HG03175 (cell line): ENCODE data around the gene CABP2.
"Not testable (repeated sequence)": the region's sequence is repeated elsewhere in the genome, so short reads cannot be mapped to it uniquely, and the experiment has no call there.

Experiments used
- ATAC-seq: cut with Tn5 transposase; IDR thresholded peaks from one replicate; pipeline ENCODE4 v1.9.1; 2021; ENCODE audit warnings: mild to moderate bottlenecking, moderate library complexity; ENCODE audit not compliant: unreplicated experiment

Gene CABP2

DNA sequence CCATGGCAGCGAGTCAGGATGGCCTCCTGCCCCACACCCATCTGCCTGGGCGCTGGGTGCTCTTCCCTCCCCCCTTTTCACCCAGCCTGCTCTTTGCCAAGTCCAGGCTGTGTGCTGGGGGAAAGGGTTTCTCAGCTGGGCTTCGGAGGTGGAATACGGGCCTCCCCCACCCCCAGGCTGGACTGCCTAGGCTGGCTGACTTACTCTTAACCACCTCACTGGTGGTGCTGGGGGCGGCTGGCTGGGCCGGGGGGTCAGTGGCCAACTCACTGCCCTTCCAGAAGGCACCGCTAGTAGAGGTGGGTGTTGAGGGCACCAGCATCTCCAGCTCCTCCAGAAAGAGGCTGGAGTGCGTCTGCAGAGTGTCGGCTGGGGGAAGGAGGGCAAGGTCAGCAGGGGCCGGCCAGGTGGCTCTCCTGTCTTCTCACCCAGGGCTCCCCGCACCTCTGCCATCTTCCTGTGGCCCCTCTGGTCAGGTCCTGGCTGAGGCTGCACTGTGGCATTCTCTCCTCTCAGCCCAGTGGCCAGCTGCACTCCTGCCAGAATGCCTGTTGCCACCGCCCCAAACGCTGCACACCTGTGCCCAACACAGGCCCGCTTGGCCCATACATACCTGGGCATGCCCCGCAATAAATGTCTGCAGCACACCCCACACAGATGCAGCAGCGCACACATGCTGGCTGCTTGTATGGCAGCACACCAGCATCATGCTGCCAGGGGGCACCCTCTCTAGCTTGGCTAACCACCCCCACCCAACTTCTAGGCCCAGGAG lies 27.8 kb downstream of the CABP2 start:
- no peak for ATAC-seq

DNA sequence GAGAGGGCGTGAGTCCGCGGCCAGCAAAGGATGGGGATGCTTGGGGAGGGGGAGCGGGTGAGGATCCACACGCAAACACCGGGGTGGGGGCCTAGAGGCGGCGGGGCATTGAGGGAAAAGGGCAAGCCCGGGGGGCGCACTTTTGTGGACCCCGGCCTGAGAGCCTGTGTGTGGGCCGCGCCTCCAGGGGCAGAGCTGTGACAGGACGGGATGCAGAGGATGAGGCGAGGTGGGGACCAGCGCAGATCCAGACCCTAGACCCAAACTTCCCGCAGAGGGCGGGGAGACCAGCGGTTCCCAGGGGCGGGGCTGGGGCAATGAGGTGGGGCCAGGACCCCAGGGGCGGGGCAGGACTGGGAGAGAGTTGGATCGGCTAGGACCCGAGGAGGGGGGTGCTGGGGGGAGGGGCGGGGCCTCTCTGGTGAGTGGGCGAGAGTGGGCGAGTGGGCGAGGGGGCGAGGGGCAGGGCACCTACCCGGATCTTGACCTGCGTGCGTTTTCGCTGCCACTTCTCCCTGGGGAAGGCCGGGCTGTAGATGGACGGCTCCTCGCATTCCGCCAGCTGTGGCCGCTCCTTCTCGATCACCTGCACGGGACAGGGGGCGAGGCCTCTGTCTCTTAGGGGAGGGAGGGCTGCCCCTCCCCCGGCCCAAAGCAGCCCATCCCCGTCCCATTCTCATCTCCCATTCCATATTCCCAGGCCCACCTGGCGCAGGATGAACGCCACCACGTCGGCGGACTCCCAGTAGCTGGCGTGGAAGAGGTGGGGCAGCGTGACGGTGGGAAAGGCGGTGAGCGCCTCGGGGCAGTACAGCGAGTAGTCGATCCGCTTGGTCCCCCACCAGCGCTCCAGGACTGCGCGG lies 28.6 kb downstream of the CABP2 start:
- ATAC-seq: no peak

DNA sequence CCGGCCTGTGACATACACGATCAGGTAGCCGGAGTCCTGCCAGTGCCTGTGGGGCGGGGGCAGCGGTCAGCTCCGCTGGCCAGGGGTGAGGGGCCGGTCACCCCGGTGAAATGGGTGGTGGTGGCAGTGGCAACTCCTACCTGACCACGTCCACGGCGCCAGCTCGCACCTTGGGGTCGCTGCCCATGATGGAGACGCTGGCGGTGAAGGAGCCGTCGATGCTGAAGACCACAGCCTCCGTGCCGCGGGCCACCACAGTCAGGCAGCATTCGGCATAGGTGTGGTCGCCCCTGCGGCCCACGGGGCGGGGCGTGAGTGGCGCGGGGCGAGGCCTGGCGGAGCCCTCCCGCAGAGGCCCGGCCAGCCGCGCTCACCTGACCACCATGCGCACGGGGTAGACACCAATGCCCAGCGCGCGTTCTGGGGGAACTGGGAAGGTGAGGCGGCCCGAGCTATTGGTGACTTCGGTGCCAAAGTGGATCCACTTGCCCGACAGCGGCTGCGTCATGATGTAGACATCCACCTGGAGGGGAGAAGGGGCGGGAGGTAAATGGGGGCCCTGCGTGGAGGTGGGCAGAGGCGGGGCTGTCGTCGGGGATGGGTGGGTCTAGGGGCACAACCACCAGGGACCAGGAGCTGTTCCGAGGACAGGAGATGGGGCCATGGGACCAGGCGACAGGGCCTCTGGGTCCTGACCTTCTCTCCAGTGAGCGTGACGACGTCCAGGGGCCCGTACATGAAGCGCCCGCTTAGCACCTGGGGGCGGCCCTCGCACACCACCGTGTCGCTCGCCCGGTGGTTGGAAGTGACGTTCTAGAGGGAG lies 29.5 kb downstream of the CABP2 start:
- no peak for ATAC-seq

DNA sequence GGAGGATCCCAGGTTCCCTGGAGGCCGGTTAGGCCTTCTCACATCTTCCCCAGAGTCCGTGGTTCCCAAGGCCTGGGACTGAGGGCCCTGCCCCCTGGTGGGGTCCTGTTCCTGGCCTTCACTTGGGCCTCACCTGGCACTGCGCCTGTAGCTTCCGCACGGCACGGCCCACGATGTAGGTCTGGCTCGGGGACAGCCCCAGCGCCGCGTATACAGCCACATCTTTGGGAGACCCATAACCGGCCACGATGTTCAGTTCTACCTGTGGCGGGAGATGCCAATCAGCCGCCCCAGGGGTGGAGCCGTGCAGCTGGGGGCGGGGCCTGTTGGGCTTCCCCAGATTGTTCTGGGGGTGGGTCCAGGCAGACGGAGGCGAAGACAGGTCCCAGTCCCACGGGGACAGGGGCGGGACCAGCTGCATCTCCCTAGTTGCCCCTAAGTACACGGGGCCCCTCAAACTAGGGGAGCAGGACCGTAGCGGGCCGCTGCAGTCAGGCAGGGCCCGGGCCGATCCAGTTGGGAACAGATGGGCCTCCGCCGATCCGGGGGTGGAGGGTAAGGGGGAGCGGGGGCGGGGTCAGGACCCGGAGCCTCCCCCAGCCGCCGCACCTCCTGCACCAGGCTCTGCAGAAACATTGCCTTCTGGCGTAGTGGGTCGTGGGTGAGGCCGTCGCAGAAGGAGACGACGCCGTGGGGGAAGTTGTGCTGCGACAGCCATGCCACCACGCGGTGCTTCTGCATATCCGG lies 30.3 kb downstream of the CABP2 start:
- ATAC-seq: no peak

DNA sequence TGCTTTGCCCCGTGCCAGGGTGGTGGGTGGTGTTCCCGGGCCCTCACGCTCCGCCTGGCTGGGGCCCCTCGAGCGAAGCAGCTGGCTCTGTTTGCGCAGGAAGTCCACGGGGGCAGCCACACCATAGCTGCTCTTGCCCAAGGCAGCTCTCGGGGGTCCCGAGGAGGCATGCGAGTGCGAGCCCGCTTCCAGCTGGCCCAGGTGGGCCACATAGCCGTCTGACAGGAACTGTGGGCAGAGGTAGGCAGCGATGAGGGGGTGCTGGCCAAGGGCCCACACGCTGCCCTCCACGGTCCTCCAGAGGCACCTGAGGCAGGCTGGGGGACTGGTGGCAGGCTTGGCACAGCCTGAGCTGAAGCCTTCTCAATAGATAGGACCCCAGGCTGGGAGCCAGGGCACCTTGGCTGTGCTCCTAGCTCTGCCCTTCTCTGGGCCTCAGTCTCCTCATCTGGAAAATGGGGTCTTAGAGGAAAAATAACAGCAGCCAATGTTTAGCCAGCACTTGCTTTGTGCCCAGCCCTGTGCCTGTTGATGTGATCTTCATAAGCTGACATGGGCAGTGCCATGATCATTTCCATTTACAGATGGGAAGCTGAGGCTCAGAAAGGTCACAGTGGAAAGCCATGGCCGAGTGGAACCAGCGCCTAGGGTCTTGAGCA lies 31.0 kb downstream of the CABP2 start:
- no peak for ATAC-seq

DNA sequence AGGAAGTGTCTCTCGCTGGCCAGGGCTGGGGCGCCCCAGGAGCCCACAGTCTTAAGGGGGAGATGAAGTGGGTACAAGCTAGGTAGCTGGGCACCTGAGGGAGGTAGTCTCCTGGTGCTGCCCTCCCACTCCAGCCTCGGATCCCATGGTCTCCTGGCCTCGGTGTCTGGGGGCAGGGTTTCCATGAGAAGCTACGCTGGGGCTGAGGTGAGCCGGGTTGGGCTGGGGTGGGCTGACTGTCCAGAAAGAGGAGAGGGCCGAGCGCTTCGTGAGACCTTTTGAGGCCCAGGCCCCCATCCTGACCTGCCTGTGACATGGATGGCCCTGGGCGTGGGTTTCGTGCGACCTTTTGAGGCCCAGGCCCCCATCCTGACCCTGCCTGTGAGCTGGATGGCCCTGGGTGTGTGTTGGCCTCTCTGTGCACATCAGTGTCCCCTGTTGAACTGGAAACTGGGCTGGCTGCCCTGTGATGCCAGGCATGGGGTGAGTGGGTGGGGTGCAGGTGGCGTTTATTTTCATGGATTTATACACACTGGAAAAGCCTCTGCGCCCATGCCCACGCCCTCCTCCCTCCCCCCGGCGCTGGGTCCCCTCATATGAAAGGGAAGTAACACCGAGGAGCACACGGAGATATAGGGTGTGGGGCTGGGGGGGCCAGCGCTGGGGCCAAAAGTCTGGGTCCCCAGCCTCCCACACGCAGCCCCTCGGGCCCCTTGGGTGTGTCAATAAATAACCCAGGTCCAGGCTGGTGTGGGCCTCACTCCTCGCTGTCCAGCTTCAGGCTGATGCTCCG lies 31.8 kb downstream of the CABP2 start:
- no peak for ATAC-seq

DNA sequence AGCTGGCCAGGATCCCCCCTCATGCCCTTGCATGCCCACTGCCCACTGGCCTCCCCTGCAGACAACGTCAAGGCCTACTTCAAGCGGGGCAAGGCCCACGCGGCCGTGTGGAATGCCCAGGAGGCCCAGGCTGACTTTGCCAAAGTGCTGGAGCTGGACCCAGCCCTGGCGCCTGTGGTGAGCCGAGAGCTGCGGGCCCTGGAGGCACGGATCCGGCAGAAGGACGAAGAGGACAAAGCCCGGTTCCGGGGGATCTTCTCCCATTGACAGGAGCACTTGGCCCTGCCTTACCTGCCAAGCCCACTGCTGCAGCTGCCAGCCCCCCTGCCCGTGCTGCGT lies 32.5 kb downstream of the CABP2 start:
- no peak for ATAC-seq

DNA sequence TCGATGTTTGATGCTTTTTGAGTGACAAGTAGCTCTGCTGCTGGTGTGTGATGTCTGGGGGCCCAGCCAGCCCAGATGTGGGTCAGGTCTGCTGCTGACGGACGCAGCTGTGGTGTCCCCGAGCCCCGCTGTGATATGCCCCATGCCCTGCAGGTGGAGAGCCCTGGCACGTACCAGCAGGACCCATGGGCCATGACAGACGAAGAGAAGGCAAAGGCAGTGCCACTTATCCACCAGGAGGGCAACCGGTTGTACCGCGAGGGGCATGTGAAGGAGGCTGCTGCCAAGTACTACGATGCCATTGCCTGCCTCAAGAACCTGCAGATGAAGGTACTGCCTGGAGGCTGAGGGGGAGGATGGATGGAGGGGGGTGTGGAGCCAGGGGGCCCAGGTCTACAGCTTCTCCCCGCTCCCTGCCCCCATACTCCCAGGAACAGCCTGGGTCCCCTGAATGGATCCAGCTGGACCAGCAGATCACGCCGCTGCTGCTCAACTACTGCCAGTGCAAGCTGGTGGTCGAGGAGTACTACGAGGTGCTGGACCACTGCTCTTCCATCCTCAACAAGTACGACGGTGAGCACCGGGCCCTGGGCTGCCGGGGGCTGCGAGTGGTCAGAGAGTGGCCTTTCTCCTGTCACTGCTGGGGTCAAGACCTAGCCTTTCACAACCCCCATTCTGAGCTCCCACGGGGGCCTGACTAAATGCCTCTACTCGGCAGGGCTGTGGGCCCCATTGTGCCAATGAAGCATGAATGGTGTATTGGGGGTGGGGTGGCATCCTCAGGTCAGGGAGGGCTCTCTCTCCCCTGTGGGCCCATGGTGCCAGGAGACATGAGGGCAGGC lies 33.1 kb downstream of the CABP2 start:
- ATAC-seq: no peak

DNA sequence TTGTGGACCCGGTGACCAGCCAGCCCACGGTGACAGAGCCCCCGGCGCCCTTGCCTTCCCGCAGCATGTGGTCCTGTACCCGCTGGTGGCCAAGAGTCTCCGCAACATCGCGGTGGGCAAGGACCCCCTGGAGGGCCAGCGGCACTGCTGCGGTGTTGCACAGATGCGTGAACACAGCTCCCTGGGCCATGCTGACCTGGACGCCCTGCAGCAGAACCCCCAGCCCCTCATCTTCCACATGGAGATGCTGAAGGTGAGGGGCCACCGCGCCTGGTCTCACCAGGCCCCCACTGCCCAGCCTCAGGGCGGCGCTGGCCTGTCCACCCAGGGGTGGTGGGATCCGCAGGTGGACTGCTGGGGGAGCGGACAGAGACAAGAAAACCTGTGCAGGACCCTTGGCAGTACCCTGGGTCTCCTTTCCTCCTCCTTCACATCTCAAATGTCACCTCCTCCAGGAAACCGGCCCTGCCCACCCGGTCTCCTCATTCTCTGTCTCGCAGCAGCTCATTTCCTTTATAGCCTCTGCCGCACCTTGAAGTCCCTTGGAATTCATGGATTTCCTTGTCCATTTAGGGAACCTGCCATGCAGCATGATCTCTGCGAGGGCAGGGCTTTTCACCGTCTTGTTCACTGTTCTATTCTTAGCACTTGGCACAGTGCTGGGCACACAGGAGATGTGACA lies 33.9 kb downstream of the CABP2 start:
- no peak for ATAC-seq

DNA sequence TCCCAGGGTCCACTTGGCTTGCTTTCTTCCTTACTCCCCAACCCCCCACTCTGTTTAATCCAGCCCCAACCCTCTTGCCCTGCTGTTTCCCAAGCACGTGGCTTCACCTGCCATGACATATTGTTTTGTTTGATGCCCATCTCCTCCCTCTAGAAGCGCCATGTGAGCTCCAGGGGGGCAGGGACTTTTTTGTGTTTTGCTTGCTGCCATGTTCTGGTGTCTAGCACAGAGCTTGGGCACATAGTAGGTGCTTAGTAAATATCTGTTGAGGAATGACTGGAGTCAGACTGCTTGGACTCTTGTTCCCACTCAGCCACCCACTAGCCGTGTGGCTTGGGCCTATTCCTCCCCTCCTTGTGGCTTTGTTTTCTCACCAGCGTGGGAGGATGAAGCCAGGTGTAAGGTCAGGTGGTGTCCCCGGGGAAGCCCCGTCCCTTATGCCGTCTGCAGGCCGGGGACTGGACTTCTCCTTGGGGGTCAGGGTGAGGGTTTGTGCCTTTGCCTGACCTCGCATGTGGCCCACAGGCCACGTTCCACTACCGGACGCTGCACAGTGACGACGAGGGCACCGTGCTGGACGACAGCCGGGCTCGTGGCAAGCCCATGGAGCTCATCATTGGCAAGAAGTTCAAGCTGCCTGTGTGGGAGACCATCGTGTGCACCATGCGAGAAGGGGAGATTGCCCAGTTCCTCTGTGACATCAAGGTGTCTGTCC lies 36.6 kb downstream of the CABP2 start:
- peak; percentile 27 for ATAC-seq

DNA sequence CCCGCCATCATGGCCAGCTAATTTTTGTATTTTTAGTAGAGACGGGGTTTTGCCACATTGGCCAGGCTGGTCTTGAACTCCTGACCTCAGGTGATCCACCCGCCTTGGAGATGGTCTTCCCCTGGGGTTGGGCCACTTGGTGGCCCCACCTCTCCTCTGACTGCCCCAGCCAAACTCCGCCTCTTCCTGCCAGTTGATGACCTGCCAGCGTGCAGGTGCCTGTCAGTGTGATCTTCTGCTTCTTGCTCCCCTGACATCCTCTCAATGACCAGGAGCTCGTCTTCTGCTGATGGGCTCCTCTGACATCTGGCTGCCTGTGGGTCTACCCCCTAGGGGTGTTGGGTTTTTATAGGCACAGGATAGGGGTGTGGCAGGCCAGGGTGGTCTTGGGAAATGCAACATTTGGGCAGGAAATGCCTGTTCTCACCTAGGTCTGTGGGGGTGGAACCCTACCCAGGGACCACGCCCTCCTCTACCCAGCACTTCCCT lies 37.3 kb downstream of the CABP2 start:
- not testable (repeated sequence) for ATAC-seq

DNA sequence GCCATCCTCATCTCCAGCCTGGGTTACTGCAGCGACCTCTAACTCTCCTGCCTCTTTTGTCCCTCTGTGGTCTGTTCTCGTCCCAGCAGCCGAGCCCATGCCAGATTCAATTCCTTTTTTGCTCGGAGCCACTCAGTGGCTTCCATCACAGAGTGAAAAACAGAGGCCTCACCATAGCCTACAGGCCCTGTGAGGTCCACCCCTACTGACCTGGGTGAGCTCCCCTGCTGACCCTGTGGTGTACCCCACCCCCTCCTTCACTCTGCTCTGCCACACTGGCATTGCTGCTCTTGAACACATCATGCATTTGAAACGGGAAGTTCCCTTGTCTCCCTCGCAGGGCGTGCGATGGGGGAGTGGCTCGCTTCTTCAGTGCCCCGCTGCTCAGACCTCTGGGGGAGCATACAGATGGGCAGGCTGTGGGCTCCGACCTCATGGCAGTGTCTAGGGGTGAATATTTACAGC lies 38.4 kb downstream of the CABP2 start:
- no peak for ATAC-seq

DNA sequence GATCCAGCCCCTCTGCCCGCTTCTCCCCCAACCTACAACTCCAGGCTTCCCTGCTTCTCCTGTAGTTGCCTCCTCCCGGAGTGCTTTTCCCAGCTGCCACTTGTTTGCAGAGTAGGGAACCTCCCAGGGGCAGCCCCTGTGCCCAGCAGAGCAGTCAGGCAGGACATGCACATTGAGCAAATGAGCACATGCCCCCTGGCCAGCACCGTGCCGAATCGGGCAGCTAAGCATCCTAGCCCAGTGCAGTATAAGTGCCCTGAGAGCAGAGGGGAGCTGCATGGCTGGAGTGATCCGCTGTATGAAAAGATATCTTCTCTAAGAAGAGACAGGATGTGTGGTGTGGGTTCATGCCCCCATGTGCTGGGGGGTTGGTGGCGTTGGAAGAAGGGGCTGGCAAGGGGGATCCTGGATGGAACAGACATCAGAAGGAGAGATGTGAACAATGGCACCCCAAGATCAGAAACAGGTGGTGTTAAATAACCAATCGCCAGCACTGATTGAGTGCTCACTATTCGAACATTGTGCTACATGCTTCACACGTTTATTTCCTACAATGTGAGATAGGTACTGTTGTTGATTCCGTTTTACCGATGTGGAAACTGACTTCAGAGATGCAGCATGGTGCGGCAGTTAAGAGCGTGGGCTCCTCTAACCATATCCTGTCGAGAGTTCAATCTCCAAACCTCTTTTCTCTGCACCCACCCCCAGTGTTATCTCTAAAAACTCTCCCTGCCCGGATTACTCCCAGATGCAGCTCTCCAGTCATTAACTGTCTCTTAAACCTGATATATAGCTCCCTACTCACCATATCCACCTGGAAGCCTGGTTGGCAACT lies 39.2 kb downstream of the CABP2 start:
- ATAC-seq: no peak

DNA sequence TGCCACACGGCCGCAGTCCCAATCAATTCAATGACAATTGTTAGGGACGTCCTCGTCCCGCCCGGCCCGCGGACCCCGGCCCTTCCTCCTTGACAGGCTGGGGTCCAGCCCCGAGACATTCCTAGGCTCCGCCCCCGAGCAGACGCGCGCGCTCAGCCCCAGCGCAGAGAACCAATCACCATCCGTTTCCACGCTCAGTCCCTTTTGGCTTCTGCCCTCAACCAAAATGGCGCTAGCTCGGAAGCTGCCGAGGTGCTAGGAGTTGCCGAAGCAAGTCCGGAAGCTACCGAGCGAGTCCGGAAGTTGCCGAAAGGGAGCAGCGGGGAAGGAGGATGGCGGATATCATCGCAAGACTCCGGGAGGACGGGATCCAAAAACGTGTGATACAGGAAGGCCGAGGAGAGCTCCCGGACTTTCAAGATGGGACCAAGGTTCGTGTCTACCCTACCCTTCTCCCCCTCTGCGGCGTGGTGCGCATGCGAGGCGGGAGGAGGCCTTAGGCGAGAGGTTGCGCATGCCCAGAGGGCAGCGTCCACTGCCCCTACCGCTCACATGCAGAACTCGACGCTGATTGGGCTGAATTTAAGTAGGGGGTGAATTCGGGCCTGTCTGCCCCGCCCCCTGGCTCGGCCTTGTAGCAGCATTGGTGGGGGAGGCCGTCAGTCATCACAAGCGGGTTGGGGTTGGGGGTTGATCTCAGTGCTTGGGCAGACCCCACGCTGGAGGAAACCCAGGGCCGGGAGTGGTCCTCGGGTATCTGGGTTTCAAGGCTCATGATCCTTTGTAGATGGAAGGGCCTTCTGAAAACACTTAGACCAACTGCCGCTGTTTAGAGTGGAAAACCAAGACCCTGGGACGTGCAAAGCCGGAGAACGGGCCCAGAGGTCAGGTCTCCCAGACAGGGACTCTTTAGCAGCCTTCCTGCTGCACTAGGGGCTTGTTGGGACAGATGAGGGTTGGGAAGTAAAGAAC lies 40.1 kb downstream of the CABP2 start, which contains the start of gene AIP:
AIP (plus strand) TSS at position 200 of the 972 bp plus-strand sequence; CDS start at position 333, 133 bp downstream.
- peak; percentile 68 for ATAC-seq
